DMS 273 treated with DMSO at 0.1 percent for 48 hours (cell line): ENCODE data around the gene PDE1A.
"Not testable (repeated sequence)": the region's sequence is repeated elsewhere in the genome, so short reads cannot be mapped to it uniquely, and the experiment has no call there.

Source experiments
- DNase-seq: peaks from one replicate; lab custom pipeline; 2025; lab: John Stamatoyannopoulos, UW

The PDE1A gene

GRCh38 chr2:182358601-182359000 is 68.2 kb downstream of the PDE1A start:
- no peak for DNase-seq

GRCh38 chr2:182355815-182356214 is 71.0 kb downstream of the PDE1A start:
- no peak for DNase-seq

- no peak for DNase-seq
Measured at GRCh38 chr2:182351427-182351826, 75.4 kb downstream of the PDE1A start.

- no peak for DNase-seq
Measured at GRCh38 chr2:182349268-182349667, 77.6 kb downstream of the PDE1A start.

GRCh38 chr2:182345384-182345783 is 81.5 kb downstream of the PDE1A start:
- DNase-seq = no peak

GRCh38 chr2:182330451-182331305 is 96.2 kb downstream of the PDE1A start:
- no peak for DNase-seq

GRCh38 chr2:182324665-182325064 is 102.2 kb downstream of the PDE1A start:
- DNase-seq = no peak

- no peak for DNase-seq
Measured at GRCh38 chr2:182321096-182321495, 105.7 kb downstream of the PDE1A start.

- DNase-seq = no peak
Measured at GRCh38 chr2:182319556-182320505, 107.0 kb downstream of the PDE1A start.

GRCh38 chr2:182318466-182319220 is 108.2 kb downstream of the PDE1A start:
- DNase-seq = no peak

GRCh38 chr2:182316950-182317349 is 109.9 kb downstream of the PDE1A start:
- no peak for DNase-seq

- no peak for DNase-seq
Measured at GRCh38 chr2:182302972-182303371, 123.9 kb downstream of the PDE1A start.

GRCh38 chr2:182302174-182302573 is 124.7 kb downstream of the PDE1A start:
- no peak for DNase-seq

GRCh38 chr2:182301093-182301492 is 125.7 kb downstream of the PDE1A start:
- no peak for DNase-seq

- DNase-seq = no peak
Measured at GRCh38 chr2:182300608-182301007, 126.2 kb downstream of the PDE1A start.

- DNase-seq = no peak
Measured at GRCh38 chr2:182299632-182300031, 127.2 kb downstream of the PDE1A start.

- no peak for DNase-seq
Measured at GRCh38 chr2:182298456-182298855, 128.4 kb downstream of the PDE1A start.

- no peak for DNase-seq
Measured at GRCh38 chr2:182291296-182291695, 135.5 kb downstream of the PDE1A start.

- DNase-seq = no peak
Measured at GRCh38 chr2:182283512-182283911, 143.3 kb downstream of the PDE1A start.

- no peak for DNase-seq
Measured at GRCh38 chr2:182281276-182281675, 145.6 kb downstream of the PDE1A start.

GRCh38 chr2:182280118-182280517 is 146.7 kb downstream of the PDE1A start:
- no peak for DNase-seq

GRCh38 chr2:182276662-182277061 is 150.2 kb downstream of the PDE1A start:
- not testable (repeated sequence) for DNase-seq
